GM10248 (cell line): ENCODE results near the gene ACYP2.
"Not testable (repeated sequence)": the region's sequence is repeated elsewhere in the genome, so short reads cannot be mapped to it uniquely, and the experiment has no call there.

ENCODE experiments used
- CTCF ChIA-PET: fragments of 300-600 bp; sonication (Branson Sonifier 250); formaldehyde crosslinking; extraction: SDS; loops from one replicate; lab custom pipeline; 2021; ENCODE audit warnings: antibody characterized with exemption; lab: Yijun Ruan, JAX
- POLR2A ChIA-PET: fragments of 350-650 bp; sonication (Branson Sonifier 250); formaldehyde crosslinking; extraction: SDS; loops from one replicate; lab custom pipeline; 2020; ENCODE audit warnings: antibody characterized with exemption; lab: Yijun Ruan, JAX
- DNase-seq: peaks from one replicate; pipeline ENCODE4 v3.0.0; 2012; ENCODE audit errors: extremely low spot score
- CTCF ChIP-seq: IDR thresholded peaks from 2 replicates; pipeline ENCODE4 v1.5.1; 2012; ENCODE audit warnings: mild to moderate bottlenecking, low read depth; ENCODE audit errors: extremely low read depth, missing control alignments, control extremely low read depth

Gene ACYP2

DNA sequence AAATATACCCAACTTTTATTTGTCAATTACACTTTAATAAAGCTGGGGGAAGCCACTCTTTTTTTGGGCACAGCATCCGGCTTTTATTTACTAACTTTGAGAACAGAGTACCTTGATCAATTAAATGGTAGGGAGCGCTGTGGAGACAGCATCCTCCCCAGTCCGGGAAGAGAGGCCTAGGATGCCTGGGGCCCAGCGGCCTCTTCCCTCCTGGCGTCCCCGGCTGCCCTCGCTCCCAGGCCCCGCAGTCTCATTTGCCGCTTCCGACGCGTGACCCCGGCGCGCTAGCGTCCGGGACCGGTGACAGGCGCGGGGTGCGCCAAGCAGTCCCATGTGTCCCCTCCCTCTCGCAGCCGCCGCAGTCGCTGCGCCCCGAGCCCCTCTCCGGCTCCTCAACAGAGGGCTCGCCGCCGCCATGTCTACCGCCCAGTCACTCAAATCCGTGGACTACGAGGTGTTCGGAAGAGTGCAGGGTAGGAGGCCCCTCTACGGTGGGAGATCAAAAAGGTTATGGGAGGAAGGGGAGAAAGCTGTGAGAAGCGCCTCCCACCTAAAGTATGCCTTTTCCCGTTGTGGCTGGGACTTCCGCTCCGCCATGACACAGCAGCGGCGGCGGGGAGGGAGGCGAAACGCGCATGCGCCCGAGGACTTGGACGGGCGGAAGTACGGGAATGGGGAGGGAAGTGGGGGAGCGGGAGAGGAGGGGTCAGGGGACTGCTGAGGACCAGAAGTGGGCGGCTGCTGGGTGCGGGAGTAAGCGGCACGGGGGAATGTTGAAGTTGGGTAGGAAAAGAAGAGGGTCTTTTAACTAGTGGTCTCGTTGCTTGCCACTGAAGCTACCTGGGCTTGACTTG lies at the start of gene ACYP2:
Gene ACYP2, plus strand, starts transcription at position 332 of the 854 bp plus-strand sequence.
- TF ChIP-seq CTCF = no peak
- ChIA-PET POLR2A (no interaction called here), CTCF (interaction anchor here (1.0 to 2.8 kb wide), 4 partner anchors 8 to 589 kb away, joined by 4 to 21 read pairs (median 5); no protein-coding TSS in a partner anchor)
- DNase-seq = peak; percentile 91

GRCh38 chr2:54065891-54066290 lies 49.5 kb upstream of the ACYP2 start:
- CTCF ChIA-PET = no interaction called here

DNA sequence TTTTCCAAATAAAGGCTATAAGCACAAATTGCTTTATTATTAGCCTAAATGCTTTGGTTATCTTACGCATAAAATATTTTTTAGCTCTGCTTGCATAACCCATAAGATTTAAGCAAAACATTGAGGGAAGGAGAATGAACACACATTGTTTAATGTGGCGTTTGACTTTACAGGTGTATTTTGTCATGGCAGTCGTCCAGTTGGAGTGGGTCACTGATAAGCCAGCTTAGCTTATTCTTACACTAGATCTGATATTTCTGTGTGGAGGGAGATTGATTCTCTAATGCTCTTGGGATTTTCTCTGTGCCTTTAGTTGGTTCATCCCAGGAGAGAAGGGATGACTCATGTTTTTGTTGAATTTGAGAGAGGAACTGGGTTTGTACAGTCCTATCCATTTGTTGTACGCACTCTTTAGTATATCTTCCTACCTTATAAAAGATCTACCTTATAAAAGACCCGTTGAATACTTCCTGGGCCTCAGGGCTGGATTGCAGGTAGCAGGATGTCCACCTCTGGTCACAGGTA lies 47.5 kb upstream of the ACYP2 start:
- POLR2A ChIA-PET = no interaction called here
- CTCF ChIA-PET = interaction anchor here (1.2 kb wide), 1 partner anchor 11 kb away, joined by 3 read pairs; no protein-coding TSS in a partner anchor

More at GRCh38 chr2:54065891-54066290, 49.5 kb upstream of the ACYP2 start:
- DNase-seq = no peak
- TF ChIP-seq CTCF = no peak
- POLR2A ChIA-PET = no interaction called here

GRCh38 chr2:54072483-54072882 lies 42.9 kb upstream of the ACYP2 start:
- CTCF ChIA-PET, POLR2A ChIA-PET, DNase-seq: not testable (repeated sequence)

More for the DNA sequence above, 47.5 kb upstream of the ACYP2 start:
- no peak for DNase-seq
- no peak for TF ChIP-seq CTCF

GRCh38 chr2:54073796-54074195 lies 41.6 kb upstream of the ACYP2 start:
- CTCF ChIA-PET = no interaction called here
- no peak for DNase-seq
- POLR2A ChIA-PET = no interaction called here
- TF ChIP-seq CTCF = no peak

GRCh38 chr2:54074606-54075341 lies 40.6 kb upstream of the ACYP2 start:
- TF ChIP-seq CTCF = no peak
- POLR2A ChIA-PET = no interaction called here
- CTCF ChIA-PET = no interaction called here

More at GRCh38 chr2:54074606-54075341, 40.6 kb upstream of the ACYP2 start:
- DNase-seq = no peak
